ENCODE data around the gene RBBP8NL. TPM values are rescaled to one million over a fixed set of nuclear protein-coding genes. Genes with fewer than 3 reads are reported as not detected.

The RBBP8NL gene
- total RNA-seq, 1 experiment from 2014 or later: 14.0 TPM

- H3F3A ChIP-seq (ENCODE audit: insufficient read depth, low read depth): peaks cover 12% of the 10 kb centered on the region; the same call in 1 of the 2 replicates
- H3K4me1 ChIP-seq (replicated peaks; ENCODE audit: insufficient read depth): peaks cover 13% of the 10 kb centered on the region
- ChIA-PET POLR2A (ENCODE audit: unreplicated experiment) (no interaction called here), CTCF (no interaction called here)
- TF ChIP-seq CTCF (conservative IDR thresholded peaks at IDR 0.05) (no peak), EZH2 (IDR thresholded peaks at IDR 0.05; ENCODE audit: low read depth) (no peak)
- no peak overlapping the region for H3K4me3 ChIP-seq
- intact Hi-C loops (cut with micrococcal nuclease; ENCODE audit: unreplicated experiment): no loop called here
- no peaks in the 10 kb centered on the region for H3K27me3 ChIP-seq (ENCODE audit: insufficient read depth, low read depth)
- H3K36me3 ChIP-seq (ENCODE audit: low read depth): no peaks in the 10 kb centered on the region
- no peaks in the 10 kb centered on the region; the same call in 1 of the 2 replicates for H3K79me2 ChIP-seq (ENCODE audit: low read depth)
- H3K9me3 ChIP-seq (ENCODE audit: insufficient read depth, low read depth): no peaks in the 10 kb centered on the region
- H4K20me1 ChIP-seq (ENCODE audit: insufficient read depth): 0 out of 2 replicates have a peak, but pooled peaks cover 3% of the 10 kb centered on the region
- no peak overlapping the region for H3K27ac ChIP-seq
- H3K4me2 ChIP-seq: no peak overlapping the region
- no peaks in the 10 kb centered on the region for H3K9me2 ChIP-seq (ENCODE audit: insufficient read depth)
- no TSS peak for BruUV-seq (replicated peaks)
- DNase-seq: no peak
- H2AFZ ChIP-seq: no peak overlapping the region
Observed at GRCh38 chr20:62419759-62420158, 7.6 kb downstream of the RBBP8NL start.

GRCh38 chr20:62418709-62419487, 8.4 kb downstream of the RBBP8NL start:
- intact Hi-C loops (cut with micrococcal nuclease; ENCODE audit: unreplicated experiment): no loop called here
- H3K4me3 ChIP-seq: no peak overlapping the region
- H3K4me2 ChIP-seq: no peak overlapping the region
- TF ChIP-seq EZH2 (IDR thresholded peaks at IDR 0.05; ENCODE audit: low read depth): no peak
- BruUV-seq (replicated peaks): no TSS peak
- H3K4me1 ChIP-seq (replicated peaks; ENCODE audit: insufficient read depth): 0 out of 2 replicates have a peak, but pooled peaks cover 4% of the 10 kb centered on the region
- DNase-seq: no peak
- H3K79me2 ChIP-seq (ENCODE audit: low read depth): no peaks in the 10 kb centered on the region
- H3K9me3 ChIP-seq (ENCODE audit: insufficient read depth, low read depth): no peaks in the 10 kb centered on the region
- no peaks in the 10 kb centered on the region for H3K27me3 ChIP-seq (ENCODE audit: insufficient read depth, low read depth)
- peaks cover 12% of the 10 kb centered on the region; the same call in 1 of the 2 replicates for H3F3A ChIP-seq (ENCODE audit: insufficient read depth, low read depth)
- CTCF ChIA-PET: no interaction called here
- H3K36me3 ChIP-seq (ENCODE audit: low read depth): no peaks in the 10 kb centered on the region
- H2AFZ ChIP-seq: no peak overlapping the region
- POLR2A ChIA-PET (ENCODE audit: unreplicated experiment): no interaction called here
- no peak overlapping the region for H3K27ac ChIP-seq
- H4K20me1 ChIP-seq (ENCODE audit: insufficient read depth): 0 out of 2 replicates have a peak, but pooled peaks cover 3% of the 10 kb centered on the region
- no peaks in the 10 kb centered on the region for H3K9me2 ChIP-seq (ENCODE audit: insufficient read depth)

- intact Hi-C loops (cut with micrococcal nuclease; ENCODE audit: unreplicated experiment): no loop called here
- CTCF ChIA-PET: no interaction called here
- BruUV-seq (replicated peaks): no TSS peak
Observed at GRCh38 chr20:62417981-62418708, 9.2 kb downstream of the RBBP8NL start.

More at GRCh38 chr20:62417981-62418708, 9.2 kb downstream of the RBBP8NL start:
- Histone ChIP-seq H3K4me1 (replicated peaks; ENCODE audit: insufficient read depth) (0 out of 2 replicates have a peak, but pooled peaks cover 4% of the 10 kb centered on the region), H3K79me2 (ENCODE audit: low read depth) (no peaks in the 10 kb centered on the region), H3K27me3 (ENCODE audit: insufficient read depth, low read depth) (no peaks in the 10 kb centered on the region), H3K9me3 (ENCODE audit: insufficient read depth, low read depth) (no peaks in the 10 kb centered on the region), H3K9me2 (ENCODE audit: insufficient read depth) (no peaks in the 10 kb centered on the region), H3K36me3 (ENCODE audit: low read depth) (no peaks in the 10 kb centered on the region), H4K20me1 (ENCODE audit: insufficient read depth) (no peaks in the 10 kb centered on the region), H2AFZ (no peak overlapping the region), H3K4me2 (no peak overlapping the region), H3K4me3 (no peak overlapping the region), H3K27ac (no peak overlapping the region), H3F3A (ENCODE audit: insufficient read depth, low read depth) (peaks cover 12% of the 10 kb centered on the region; the same call in 1 of the 2 replicates)
- no peak for DNase-seq
- no peak for TF ChIP-seq EZH2 (IDR thresholded peaks at IDR 0.05; ENCODE audit: low read depth)
- no peak for TF ChIP-seq CTCF (conservative IDR thresholded peaks at IDR 0.05)
- POLR2A ChIA-PET (ENCODE audit: unreplicated experiment): no interaction called here

Data from PC-9 (cell line).